Neural cell (in vitro differentiated cells): ENCODE data around the gene MXD3. TPM values are rescaled to one million over a fixed set of nuclear protein-coding genes. Genes with fewer than 3 reads are reported as not detected.

ENCODE experiments used
- H2AFZ ChIP-seq: fragments of 200-600, 300-800 bp; sonication (generic), shearing (Covaris generic); 2 replicates; pipeline ENCODE4 v1.6.0; 2014; ENCODE audit warnings: low read depth, mild to moderate bottlenecking, antibody characterized with exemption, low read length, moderate library complexity
- H3F3A ChIP-seq: fragments of 200-600 bp; shearing (Covaris generic); 2 replicates; pipeline ENCODE4 v1.6.1; 2016; ENCODE audit warnings: mild to moderate bottlenecking, moderate library complexity, mixed read lengths, antibody characterized with exemption, low read length; ENCODE audit not compliant: insufficient read depth, poor library complexity, severe bottlenecking
- H3K27ac ChIP-seq: fragments of 200-600, 300-800 bp; sonication (generic), shearing (Covaris generic); 2 replicates; pipeline ENCODE4 v1.5.1; 2014; ENCODE audit warnings: mild to moderate bottlenecking, low read length, moderate library complexity
- H3K27me3 ChIP-seq: fragments of 300-800, 200-600 bp; sonication (generic), shearing (Covaris generic); 2 replicates; pipeline ENCODE4 v1.6.0; 2014; ENCODE audit warnings: mild to moderate bottlenecking, low read depth, low read length, moderate library complexity; ENCODE audit not compliant: insufficient read depth
- H3K36me3 ChIP-seq: fragments of 300-800, 200-600 bp; sonication (generic), shearing (Covaris generic); 2 replicates; pipeline ENCODE4 v1.5.1; 2014; ENCODE audit warnings: mild to moderate bottlenecking, antibody characterized with exemption, low read length, moderate library complexity; ENCODE audit not compliant: insufficient read depth
- H3K4me2 ChIP-seq: fragments of 300-800, 200-600 bp; sonication (generic), shearing (Covaris generic); 2 replicates; pipeline ENCODE4 v1.6.0; 2014; ENCODE audit warnings: mild to moderate bottlenecking, low read length
- H3K4me3 ChIP-seq: fragments of 300-800, 200-600 bp; sonication (generic), shearing (Covaris generic); 2 replicates; pipeline ENCODE4 v1.5.1; 2014; ENCODE audit warnings: mild to moderate bottlenecking, low read length, moderate library complexity
- H3K79me2 ChIP-seq: fragments of 200-600 bp; shearing (Covaris generic); replicated peaks from 2 replicates; pipeline ENCODE4 v1.6.0; 2014; ENCODE audit warnings: mild to moderate bottlenecking, low read length, moderate library complexity; ENCODE audit not compliant: insufficient read depth
- H3K9ac ChIP-seq: fragments of 300-800, 200-600 bp; sonication (generic), shearing (Covaris generic); 2 replicates; pipeline ENCODE4 v1.6.1; 2016; ENCODE audit warnings: mild to moderate bottlenecking, low read length, mixed read lengths
- H3K9me2 ChIP-seq: fragments of 200-600 bp; shearing (Covaris generic); 2 replicates; pipeline ENCODE4 v1.6.1; 2016; ENCODE audit warnings: mild to moderate bottlenecking, low read length, mixed read lengths; ENCODE audit not compliant: insufficient read depth
- H3K9me3 ChIP-seq: fragments of 200-600, 300-800 bp; sonication (generic), shearing (Covaris generic); 2 replicates; pipeline ENCODE4 v1.6.1; 2016; ENCODE audit warnings: mild to moderate bottlenecking, mixed run types, low read length, moderate library complexity, mixed read lengths
- H4K20me1 ChIP-seq: fragments of 200-600 bp; shearing (Covaris generic); 2 replicates; pipeline ENCODE4 v1.6.1; 2016; ENCODE audit warnings: mild to moderate bottlenecking, mixed run types; ENCODE audit not compliant: insufficient read depth
- EP300 ChIP-seq: fragments of 450-650 bp; conservative IDR thresholded peaks from 2 replicates; pipeline ENCODE4 v1.6.1; 2014; ENCODE audit warnings: antibody characterized with exemption, mild to moderate bottlenecking, moderate library complexity; ENCODE audit not compliant: poor library complexity, severe bottlenecking
- EZH2 ChIP-seq: fragments of 200-600, 300-800 bp; shearing (Covaris generic), sonication (generic); IDR thresholded peaks from 2 replicates; pipeline ENCODE4 v1.6.1; 2014; ENCODE audit warnings: antibody characterized with exemption, low read length, borderline replicate concordance, mild to moderate bottlenecking; ENCODE audit not compliant: insufficient read depth, poor library complexity, severe bottlenecking
- MXI1 ChIP-seq: fragments of 450-650 bp; conservative IDR thresholded peaks from 2 replicates; pipeline ENCODE4 v1.6.1; 2014; ENCODE audit warnings: antibody characterized with exemption, mild to moderate bottlenecking; ENCODE audit not compliant: poor library complexity, severe bottlenecking
- POLR2AphosphoS5 ChIP-seq: IDR thresholded peaks from 2 replicates; pipeline ENCODE4 v1.6.1; 2012
- RAD21 ChIP-seq: fragments of 450-650 bp; conservative IDR thresholded peaks from 2 replicates; pipeline ENCODE4 v1.6.1; 2014; ENCODE audit warnings: antibody characterized with exemption, mild to moderate bottlenecking, moderate library complexity
- SMC3 ChIP-seq: fragments of 450-650 bp; conservative IDR thresholded peaks from 2 replicates; pipeline ENCODE4 v1.6.1; 2014; ENCODE audit warnings: antibody characterized with exemption, mild to moderate bottlenecking, moderate library complexity; ENCODE audit not compliant: poor library complexity
- TAF1 ChIP-seq: IDR thresholded peaks from 2 replicates; pipeline ENCODE4 v1.6.1; 2012; ENCODE audit warnings: low read depth
- polyA plus RNA-seq: library from polyadenylated mRNA; depleted of rRNA; stranded (reverse); fragments of >200 nt; gene quantifications from 2 replicates; pipeline ENCODE4 v1.2.3, GENCODE V29; 2014
- TF ChIP-seq, protein P1 (sequence below): IDR thresholded peaks from 2 replicates; pipeline ENCODE4 v1.6.1; 2012; ENCODE audit warnings: borderline replicate concordance
- TF ChIP-seq, protein P2 (sequence below): fragments of 450-650 bp; IDR thresholded peaks from 2 replicates; pipeline ENCODE4 v1.5.1; 2014; ENCODE audit warnings: antibody characterized with exemption, mild to moderate bottlenecking, moderate library complexity; ENCODE audit not compliant: poor library complexity, severe bottlenecking

MXD3 gene
- polyA plus RNA-seq, 1 donor from 2014 or later, result 9.3 TPM

GRCh38 chr5:177334781-177335700 is 23.3 kb upstream of the MXD3 start:
- no peaks in the 10 kb centered on the region for H3F3A ChIP-seq
- no peak overlapping the region for H3K4me2 ChIP-seq
- peaks cover 3% of the 10 kb centered on the region for H3K79me2 ChIP-seq
- H3K27ac ChIP-seq, result no peak overlapping the region
- no peak overlapping the region for H3K4me3 ChIP-seq
- no peaks in the 10 kb centered on the region for H3K27me3 ChIP-seq
- H3K9ac ChIP-seq, result no peak overlapping the region
- no peaks in the 10 kb centered on the region for H3K9me2 ChIP-seq
- H2AFZ ChIP-seq, result no peak overlapping the region
- TF ChIP-seq MXI1, result no peak
- no peak for TF ChIP-seq TAF1
- TF ChIP-seq, protein P1, sequence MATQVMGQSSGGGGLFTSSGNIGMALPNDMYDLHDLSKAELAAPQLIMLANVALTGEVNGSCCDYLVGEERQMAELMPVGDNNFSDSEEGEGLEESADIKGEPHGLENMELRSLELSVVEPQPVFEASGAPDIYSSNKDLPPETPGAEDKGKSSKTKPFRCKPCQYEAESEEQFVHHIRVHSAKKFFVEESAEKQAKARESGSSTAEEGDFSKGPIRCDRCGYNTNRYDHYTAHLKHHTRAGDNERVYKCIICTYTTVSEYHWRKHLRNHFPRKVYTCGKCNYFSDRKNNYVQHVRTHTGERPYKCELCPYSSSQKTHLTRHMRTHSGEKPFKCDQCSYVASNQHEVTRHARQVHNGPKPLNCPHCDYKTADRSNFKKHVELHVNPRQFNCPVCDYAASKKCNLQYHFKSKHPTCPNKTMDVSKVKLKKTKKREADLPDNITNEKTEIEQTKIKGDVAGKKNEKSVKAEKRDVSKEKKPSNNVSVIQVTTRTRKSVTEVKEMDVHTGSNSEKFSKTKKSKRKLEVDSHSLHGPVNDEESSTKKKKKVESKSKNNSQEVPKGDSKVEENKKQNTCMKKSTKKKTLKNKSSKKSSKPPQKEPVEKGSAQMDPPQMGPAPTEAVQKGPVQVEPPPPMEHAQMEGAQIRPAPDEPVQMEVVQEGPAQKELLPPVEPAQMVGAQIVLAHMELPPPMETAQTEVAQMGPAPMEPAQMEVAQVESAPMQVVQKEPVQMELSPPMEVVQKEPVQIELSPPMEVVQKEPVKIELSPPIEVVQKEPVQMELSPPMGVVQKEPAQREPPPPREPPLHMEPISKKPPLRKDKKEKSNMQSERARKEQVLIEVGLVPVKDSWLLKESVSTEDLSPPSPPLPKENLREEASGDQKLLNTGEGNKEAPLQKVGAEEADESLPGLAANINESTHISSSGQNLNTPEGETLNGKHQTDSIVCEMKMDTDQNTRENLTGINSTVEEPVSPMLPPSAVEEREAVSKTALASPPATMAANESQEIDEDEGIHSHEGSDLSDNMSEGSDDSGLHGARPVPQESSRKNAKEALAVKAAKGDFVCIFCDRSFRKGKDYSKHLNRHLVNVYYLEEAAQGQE, result no peak
- TF ChIP-seq, protein P2, sequence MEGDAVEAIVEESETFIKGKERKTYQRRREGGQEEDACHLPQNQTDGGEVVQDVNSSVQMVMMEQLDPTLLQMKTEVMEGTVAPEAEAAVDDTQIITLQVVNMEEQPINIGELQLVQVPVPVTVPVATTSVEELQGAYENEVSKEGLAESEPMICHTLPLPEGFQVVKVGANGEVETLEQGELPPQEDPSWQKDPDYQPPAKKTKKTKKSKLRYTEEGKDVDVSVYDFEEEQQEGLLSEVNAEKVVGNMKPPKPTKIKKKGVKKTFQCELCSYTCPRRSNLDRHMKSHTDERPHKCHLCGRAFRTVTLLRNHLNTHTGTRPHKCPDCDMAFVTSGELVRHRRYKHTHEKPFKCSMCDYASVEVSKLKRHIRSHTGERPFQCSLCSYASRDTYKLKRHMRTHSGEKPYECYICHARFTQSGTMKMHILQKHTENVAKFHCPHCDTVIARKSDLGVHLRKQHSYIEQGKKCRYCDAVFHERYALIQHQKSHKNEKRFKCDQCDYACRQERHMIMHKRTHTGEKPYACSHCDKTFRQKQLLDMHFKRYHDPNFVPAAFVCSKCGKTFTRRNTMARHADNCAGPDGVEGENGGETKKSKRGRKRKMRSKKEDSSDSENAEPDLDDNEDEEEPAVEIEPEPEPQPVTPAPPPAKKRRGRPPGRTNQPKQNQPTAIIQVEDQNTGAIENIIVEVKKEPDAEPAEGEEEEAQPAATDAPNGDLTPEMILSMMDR, result no peak
- no peak for TF ChIP-seq RAD21
- no peak for TF ChIP-seq SMC3
- H3K9me3 ChIP-seq, result no peaks in the 10 kb centered on the region
- H4K20me1 ChIP-seq, result no peaks in the 10 kb centered on the region
- H3K36me3 ChIP-seq, result no peaks in the 10 kb centered on the region

DNA sequence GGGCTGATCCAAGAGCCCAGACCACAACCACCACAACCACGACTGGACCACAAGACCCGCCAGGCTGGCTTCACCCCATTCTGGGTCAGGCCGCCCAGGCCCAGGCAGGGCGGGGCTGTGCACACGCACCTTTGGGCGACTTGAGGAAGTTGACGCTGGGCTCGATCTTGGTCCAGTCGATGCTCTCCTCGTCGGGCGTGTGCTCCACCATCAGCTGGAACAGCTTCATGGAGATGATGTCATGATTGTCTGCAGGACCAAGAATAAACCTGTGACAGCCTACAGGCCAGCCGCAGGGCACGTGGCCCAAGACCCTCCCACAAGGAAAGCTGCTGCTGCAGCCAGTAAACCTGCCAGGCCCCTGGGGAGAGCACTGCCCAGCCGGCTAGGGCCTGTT is 22.5 kb upstream of the MXD3 start:
- Histone ChIP-seq H3K79me2 (no peaks in the 10 kb centered on the region), H3K9me2 (no peaks in the 10 kb centered on the region), H3K36me3 (no peaks in the 10 kb centered on the region), H3K9ac (no peak overlapping the region), H3K9me3 (no peaks in the 10 kb centered on the region), H3K27ac (no peak overlapping the region), H3K4me3 (no peak overlapping the region), H3K4me2 (no peak overlapping the region), H3F3A (no peaks in the 10 kb centered on the region), H2AFZ (no peak overlapping the region), H4K20me1 (no peaks in the 10 kb centered on the region), H3K27me3 (no peaks in the 10 kb centered on the region)
- TF ChIP-seq EZH2, result no peak
- no peak for TF ChIP-seq RAD21
- TF ChIP-seq TAF1, result no peak
- TF ChIP-seq, protein P2, result no peak
- no peak for TF ChIP-seq MXI1
- TF ChIP-seq POLR2AphosphoS5, result no peak
- TF ChIP-seq EP300, result no peak
- TF ChIP-seq, protein P1, result no peak
- TF ChIP-seq SMC3, result no peak
